Activated naive CD4-positive, alpha-beta T cell treated with anti-CD3 and anti-CD28 coated beads, Interleukin-2, amount 50 U/mL, for 72 hours (primary cell): ENCODE measurements around the gene AK9. TPM values are rescaled to one million over a fixed set of nuclear protein-coding genes. Genes with fewer than 3 reads are reported as not detected.

Source experiments
- ATAC-seq, 2 donors: fragments of 150-1000 bp; cut with Tn5 transposase; 2 replicates each; pipeline ENCODE4 v1.10.0; 2021; ENCODE audit warnings: mild to moderate bottlenecking in 2 of 2, moderate library complexity in 2 of 2
- DNase-seq, 2 donors: peaks; one replicate each; pipeline ENCODE4 v3.0.0; 2021 to 2022; ENCODE audit warnings: low spot score in 2 of 2
- H3K27ac Mint-ChIP-seq, 2 donors: one replicate each; pipeline ENCODE4 v1.8.0; 2022; ENCODE audit warnings: mild to moderate bottlenecking in 2 of 2, mixed read lengths in 2 of 2
- H3K36me3 Mint-ChIP-seq, 2 donors: one replicate each; pipeline ENCODE4 v1.8.0; 2022; ENCODE audit warnings: mixed read lengths in 2 of 2
- H3K9me3 Mint-ChIP-seq, 2 donors: one replicate each; pipeline ENCODE4 v1.8.0; 2022; ENCODE audit warnings: mixed read lengths in 2 of 2
- total RNA-seq, 2 donors: library from RNA; stranded (reverse); gene quantifications; one replicate each; pipeline ENCODE4 v1.2.3, GENCODE V29; 2022

The AK9 gene
- total RNA-seq, 2 donors from 2014 or later, result 1.5 to 3.8 TPM

GRCh38 chr6:109485266-109485935 is 205.6 kb downstream of the AK9 start:
- Mint-ChIP-seq H3K36me3 (peaks cover 20% of the 10 kb centered on the region in 2 donors), H3K9me3 (no peaks in the 10 kb centered on the region), H3K27ac (no peak overlapping the region)
- DNase-seq (no peak), ATAC-seq (no peak)

DNA sequence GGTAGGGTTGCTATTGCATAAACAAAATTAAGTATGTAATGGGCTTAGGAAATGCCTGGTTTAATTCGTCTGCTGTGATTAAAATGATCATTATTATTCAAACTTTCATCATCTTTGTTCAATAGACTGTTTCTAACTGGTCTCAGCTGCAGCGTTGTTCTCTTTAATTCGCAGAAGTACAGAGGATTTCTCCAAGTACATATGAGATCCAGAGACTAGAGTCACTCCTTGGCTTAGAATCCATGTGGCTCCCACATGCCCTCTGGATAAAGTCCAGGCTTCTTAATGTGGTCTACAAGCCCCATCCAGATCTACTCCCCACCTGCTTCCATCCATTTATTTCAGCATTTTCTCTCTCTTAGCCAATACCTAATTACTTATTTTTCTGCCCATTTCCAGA is 206.9 kb downstream of the AK9 start:
- Mint-ChIP-seq H3K9me3 (no peaks in the 10 kb centered on the region), H3K36me3 (peaks cover 27 to 29% of the 10 kb centered on the region in 2 donors), H3K27ac (peak overlapping the region in 1 of 2 donors; percentile 72)
- ATAC-seq (no peak), DNase-seq (no peak)

DNA sequence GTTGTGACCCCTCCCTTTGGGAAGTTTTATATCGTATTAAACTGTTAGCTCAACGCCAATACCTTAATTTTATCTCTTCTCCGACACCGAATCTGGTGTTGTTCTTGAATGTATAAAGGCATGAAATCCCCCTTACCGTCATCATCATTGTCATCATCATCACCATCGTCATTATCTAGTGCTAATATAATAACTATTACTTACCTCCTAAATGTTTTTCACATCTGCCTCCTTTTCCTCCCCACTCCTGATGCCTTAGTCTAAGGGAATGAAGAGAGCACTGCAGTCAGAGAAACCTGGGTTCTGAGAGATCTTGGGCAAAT is 207.3 kb downstream of the AK9 start:
- Mint-ChIP-seq H3K36me3 (peaks cover 31 to 33% of the 10 kb centered on the region in 2 donors), H3K9me3 (no peaks in the 10 kb centered on the region), H3K27ac (peak overlapping the region in 1 of 2 donors; percentile 72)
- DNase-seq, result no peak
- ATAC-seq, result no peak

GRCh38 chr6:109482905-109483734 is 207.9 kb downstream of the AK9 start, which contains the start of gene ZBTB24:
TSS of gene ZBTB24 (minus strand) at chr6:109483219. CDS start at chr6:109482026, 1,193 bp downstream.
- no peaks in the 10 kb centered on the region for H3K9me3 Mint-ChIP-seq
- DNase-seq (peak; percentile 88 to 93), ATAC-seq (peak; percentile 86 to 89)
- peaks cover 36 to 39% of the 10 kb centered on the region in 2 donors for H3K36me3 Mint-ChIP-seq
- H3K27ac Mint-ChIP-seq, result peak within 1 kb of the TSS; percentile 86 to 87

- Mint-ChIP-seq H3K36me3 (peaks cover 49% of the 10 kb centered on the region in 2 donors), H3K27ac (peak overlapping the region in 1 of 2 donors; percentile 83), H3K9me3 (no peaks in the 10 kb centered on the region)
- no peak for ATAC-seq
- DNase-seq, result no peak
These were observed 210.0 kb downstream of the AK9 start for GRCh38 chr6:109480993-109481480.

- Mint-ChIP-seq H3K27ac (peak overlapping the region; percentile 67 to 83), H3K9me3 (no peaks in the 10 kb centered on the region), H3K36me3 (peaks cover 58 to 65% of the 10 kb centered on the region in 2 donors)
- DNase-seq, result no peak
- peak in 1 of 2 donors; percentile 29 for ATAC-seq
These were observed 212.0 kb downstream of the AK9 start for GRCh38 chr6:109478841-109479624.

GRCh38 chr6:109478222-109478805 is 212.7 kb downstream of the AK9 start:
- peaks cover 62 to 71% of the 10 kb centered on the region in 2 donors for H3K36me3 Mint-ChIP-seq
- H3K9me3 Mint-ChIP-seq, result no peaks in the 10 kb centered on the region
- DNase-seq (no peak), ATAC-seq (no peak)
- H3K27ac Mint-ChIP-seq, result peak overlapping the region; percentile 67 to 83

- no peak for DNase-seq
- ATAC-seq, result peak in 1 of 2 donors; percentile 22
- Mint-ChIP-seq H3K9me3 (no peaks in the 10 kb centered on the region), H3K27ac (peak overlapping the region; percentile 83 to 89), H3K36me3 (peaks cover 67 to 76% of the 10 kb centered on the region in 2 donors)
These were observed 213.3 kb downstream of the AK9 start for GRCh38 chr6:109477725-109478124.

- ATAC-seq (no peak), DNase-seq (no peak)
- no peaks in the 10 kb centered on the region for H3K9me3 Mint-ChIP-seq
- H3K36me3 Mint-ChIP-seq, result peaks cover 63 to 76% of the 10 kb centered on the region in 2 donors
- peak overlapping the region in 1 of 2 donors; percentile 83 for H3K27ac Mint-ChIP-seq
These were observed 213.8 kb downstream of the AK9 start for GRCh38 chr6:109477184-109477583.

DNA sequence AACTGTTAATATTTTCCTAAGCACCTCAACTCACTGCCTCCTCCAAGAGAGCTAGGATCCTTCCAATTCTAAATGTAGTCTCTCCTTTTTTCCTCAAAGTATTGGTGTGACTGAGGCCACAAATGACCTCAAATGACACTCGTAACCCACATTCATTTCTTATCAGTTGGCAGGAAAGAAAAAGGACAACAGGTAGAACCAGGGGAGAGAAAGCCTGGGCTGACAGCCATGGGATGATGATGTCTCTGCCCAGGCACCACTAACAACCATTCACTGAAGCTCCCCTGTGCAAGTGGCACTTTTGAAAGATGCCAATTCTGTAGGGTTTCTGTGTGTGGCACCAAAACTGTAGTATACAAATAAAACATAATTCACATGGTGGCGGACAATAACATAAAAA is 215.4 kb downstream of the AK9 start:
- Mint-ChIP-seq H3K9me3 (no peaks in the 10 kb centered on the region), H3K27ac (peak overlapping the region; percentile 32 to 60), H3K36me3 (peaks cover 59 to 70% of the 10 kb centered on the region in 2 donors)
- ATAC-seq (no peak), DNase-seq (no peak)

DNA sequence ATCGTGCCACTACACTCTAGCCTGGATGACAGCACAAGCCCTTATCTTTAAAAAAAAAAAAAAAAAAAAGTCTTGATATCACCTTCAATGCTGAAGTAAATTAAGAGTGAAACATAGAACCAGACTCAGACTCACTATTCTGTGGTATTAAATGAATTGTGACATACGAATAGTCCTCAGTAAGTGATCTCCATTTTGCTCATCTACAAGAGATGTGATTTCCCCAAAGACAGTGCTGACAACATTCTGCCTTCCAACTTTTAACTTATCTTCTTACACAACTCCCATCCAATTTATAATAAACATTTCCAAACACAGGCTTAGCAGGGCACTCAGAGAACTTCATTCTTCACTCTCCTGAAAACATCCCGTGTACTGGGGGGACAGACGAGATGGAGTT is 216.0 kb downstream of the AK9 start:
- DNase-seq (no peak), ATAC-seq (peak; percentile 43 to 80)
- H3K36me3 Mint-ChIP-seq, result peaks cover 54 to 67% of the 10 kb centered on the region in 2 donors
- no peaks in the 10 kb centered on the region for H3K9me3 Mint-ChIP-seq
- peak overlapping the region; percentile 32 to 60 for H3K27ac Mint-ChIP-seq

DNA sequence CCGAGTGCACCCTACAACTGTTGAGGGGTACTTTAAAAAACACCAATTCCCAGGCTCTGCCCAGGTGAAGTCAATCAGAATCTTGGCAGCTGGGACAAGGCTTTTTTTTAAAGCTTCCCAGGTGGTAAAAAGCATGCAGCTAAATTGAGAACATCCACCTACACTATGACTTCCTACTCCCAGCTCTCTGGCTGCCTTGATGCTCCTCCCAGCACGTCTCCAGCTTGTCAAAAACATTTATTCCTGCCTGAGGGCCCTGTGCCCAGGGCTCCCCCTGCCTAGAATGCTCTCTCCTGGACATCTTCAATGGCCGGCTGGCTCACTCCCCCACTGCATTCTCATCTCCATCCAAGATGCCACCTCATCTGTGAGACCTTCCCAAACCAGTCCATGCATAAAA is 217.9 kb downstream of the AK9 start:
- DNase-seq (no peak), ATAC-seq (no peak)
- Mint-ChIP-seq H3K27ac (peak overlapping the region; percentile 63 to 71), H3K9me3 (no peaks in the 10 kb centered on the region), H3K36me3 (peaks cover 46 to 62% of the 10 kb centered on the region in 2 donors)

DNA sequence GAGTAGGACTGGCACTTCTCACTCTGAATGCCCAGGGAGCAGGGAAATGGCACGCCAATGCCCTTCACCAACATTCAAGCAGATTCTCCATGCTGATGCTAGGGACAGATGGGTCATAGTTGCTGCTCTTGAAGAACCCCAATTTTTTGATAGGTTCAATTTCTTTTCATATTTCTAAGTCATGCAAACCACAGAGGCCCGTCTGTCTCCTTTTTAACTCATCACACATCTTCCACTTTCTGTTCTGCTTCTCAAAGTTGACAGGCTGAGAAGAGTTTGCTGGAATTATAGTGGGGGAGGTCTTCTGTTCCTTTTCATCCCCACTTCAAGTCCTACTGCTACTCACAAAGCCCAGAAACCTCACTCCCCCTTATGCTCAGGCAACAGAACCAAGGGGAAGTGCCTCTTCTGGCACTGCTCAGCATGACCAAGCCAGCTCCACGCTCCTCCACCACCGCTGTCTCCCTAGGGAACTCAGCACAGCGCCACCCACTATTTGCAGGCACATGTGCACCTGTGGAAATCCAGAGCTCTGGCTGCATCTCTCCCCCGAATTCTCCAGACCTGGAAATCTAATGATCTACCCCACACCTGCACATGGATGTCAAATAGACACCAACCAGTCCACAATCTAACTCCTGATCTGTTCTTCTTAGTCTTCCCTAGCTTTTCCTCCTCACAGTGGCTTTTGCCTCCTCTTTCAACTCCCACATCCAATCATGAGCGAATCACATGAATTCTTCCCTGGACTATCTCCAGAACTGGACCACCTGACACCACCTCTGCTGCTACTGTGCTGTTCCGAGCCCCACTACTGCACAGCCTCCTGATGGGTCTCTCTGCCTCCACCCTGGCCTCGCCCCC is 218.6 kb downstream of the AK9 start:
- peak; percentile 53 to 66 for ATAC-seq
- H3K9me3 Mint-ChIP-seq, result no peaks in the 10 kb centered on the region

DNA sequence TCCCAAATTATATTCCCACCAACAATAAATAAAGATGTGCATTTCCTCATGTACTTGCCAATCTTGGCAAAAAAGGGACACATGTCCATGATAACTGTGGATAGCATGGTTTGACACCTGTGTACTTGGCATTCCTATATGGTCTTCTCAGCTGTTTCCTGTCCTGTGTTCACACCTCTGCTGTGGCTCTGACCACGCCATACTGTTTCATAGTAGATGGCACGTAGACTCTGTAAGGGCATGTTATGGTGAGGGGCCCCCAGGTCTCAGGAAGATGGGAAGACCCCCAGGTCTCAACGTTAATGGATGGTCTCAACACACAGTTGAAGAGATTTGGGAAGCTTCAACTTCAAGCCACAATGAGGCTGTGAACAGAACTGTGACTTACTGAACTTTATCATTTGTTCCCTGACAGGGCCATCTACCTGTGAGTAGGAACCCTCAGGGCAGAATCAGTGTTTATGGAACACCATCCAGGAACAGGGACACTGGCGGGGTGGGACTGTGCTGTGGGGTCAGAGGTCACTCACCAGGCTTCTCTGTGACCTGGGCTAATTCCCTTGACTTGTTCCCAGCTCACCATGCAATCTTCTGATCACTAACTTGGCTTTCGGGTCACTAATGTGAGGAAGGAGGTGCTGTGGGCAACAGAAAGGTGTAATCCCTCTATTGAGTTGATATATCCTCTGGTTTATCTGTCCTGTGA is 219.7 kb downstream of the AK9 start:
- Mint-ChIP-seq H3K9me3 (no peaks in the 10 kb centered on the region), H3K27ac (peak overlapping the region in 1 of 2 donors; percentile 71), H3K36me3 (peaks cover 36 to 66% of the 10 kb centered on the region in 2 donors)
- DNase-seq (no peak), ATAC-seq (no peak)

More for the DNA sequence above, 218.6 kb downstream of the AK9 start:
- Mint-ChIP-seq H3K27ac (peak overlapping the region; percentile 22 to 71), H3K36me3 (peaks cover 40 to 64% of the 10 kb centered on the region in 2 donors)
- no peak for DNase-seq
